Natural killer cell (primary cell): ENCODE data around the gene PDE8B. TPM values are rescaled to one million over a fixed set of nuclear protein-coding genes. Genes with fewer than 3 reads are reported as not detected.

Experiments used
- ATAC-seq, 3 donors: fragments of 150-1000 bp in 2 of 3; fragments of 200-7000 bp in 1 of 3; cut with Tn5 transposase; 1 replicate in 1 of 3; 2 replicates in 2 of 3; pipeline ENCODE4 v1.10.0; 2021; ENCODE audit warnings: mild to moderate bottlenecking in 2 of 3, moderate library complexity in 2 of 3
- DNase-seq, 2 donors: peaks; one replicate each; pipeline versions ENCODE4 v3.0.0 to v3.0.0-alpha.2; 2013 to 2021; ENCODE audit warnings: mixed read lengths in 1 of 2
- H3K27ac ChIP-seq: one replicate; pipeline ENCODE4 v1.5.1; 2013; ENCODE audit warnings: mild to moderate bottlenecking, low read length
- H3K27me3 ChIP-seq: one replicate; pipeline ENCODE4 v1.6.1; 2013; ENCODE audit warnings: low read length; ENCODE audit not compliant: control insufficient read depth, insufficient read depth
- H3K36me3 ChIP-seq: one replicate; pipeline ENCODE4 v1.6.1; 2013; ENCODE audit warnings: low read length; ENCODE audit not compliant: control insufficient read depth, insufficient read depth
- H3K4me1 ChIP-seq: one replicate; pipeline ENCODE4 v1.6.1; 2013; ENCODE audit warnings: low read length; ENCODE audit not compliant: control insufficient read depth, insufficient read depth
- H3K4me3 ChIP-seq: one replicate; pipeline ENCODE4 v1.5.1; 2013; ENCODE audit warnings: low read length
- H3K9me3 ChIP-seq: one replicate; pipeline ENCODE4 v1.6.1; 2013; ENCODE audit warnings: low read length; ENCODE audit not compliant: control insufficient read depth, insufficient read depth
- H3K27ac Mint-ChIP-seq, 2 donors: one replicate each; pipeline ENCODE4 v1.8.0; 2022; ENCODE audit warnings: mild to moderate bottlenecking in 2 of 2, mixed read lengths in 2 of 2, moderate library complexity in 1 of 2
- H3K27me3 Mint-ChIP-seq, 2 donors: one replicate each; pipeline ENCODE4 v1.8.0; 2022; ENCODE audit warnings: low read depth in 2 of 2, mixed read lengths in 2 of 2
- H3K36me3 Mint-ChIP-seq: one replicate; pipeline ENCODE4 v1.8.0; 2022; ENCODE audit warnings: mixed read lengths
- H3K4me1 Mint-ChIP-seq, 2 donors: one replicate each; pipeline ENCODE4 v1.8.0; 2022; ENCODE audit warnings: mixed read lengths in 2 of 2
- H3K4me3 Mint-ChIP-seq: one replicate; pipeline ENCODE4 v1.8.0; 2022; ENCODE audit warnings: mild to moderate bottlenecking, moderate library complexity, mixed read lengths
- H3K9me3 Mint-ChIP-seq, 2 donors: one replicate each; pipeline ENCODE4 v1.8.0; 2022; ENCODE audit warnings: mixed read lengths in 2 of 2
- CTCF ChIP-seq: fragments of 200-600 bp; IDR thresholded peaks from one replicate; pipeline ENCODE4 v1.8.0; 2022; ENCODE audit warnings: antibody characterized with exemption
- WGBS: methylation state at CpG from one replicate; pipeline ENCODE4 v1.1.7; 2013; ENCODE audit warnings: missing lambda C conversion rate; ENCODE audit not compliant: insufficient coverage; 5-methylcytosine and 5-hydroxymethylcytosine counted together
- intact Hi-C: fragments of 100-400 bp; cut with micrococcal nuclease; formaldehyde crosslinking; loops from one replicate; pipeline ENCODE4 v1.14.2; 2022
- total RNA-seq, 4 donors: library from RNA; stranded (reverse); fragments of 120-200 nt in 1 of 4; gene quantifications; one replicate each; pipeline versions ENCODE4 v1.2.3 to v1.2.4, GENCODE V29; 2013 to 2022

The PDE8B gene
- total RNA-seq, 3 donors from 2014 or later (not counting 1 experiment from before 2014, with no cell fraction given) = 0.23 to 0.82 TPM; not detected in 1

GRCh38 chr5:77301447-77301883 lies 91.0 kb downstream of the PDE8B start:
- Mint-ChIP-seq H3K36me3 (no peaks in the 10 kb centered on the region), H3K4me3 (no peak overlapping the region), H3K9me3 (no peaks in the 10 kb centered on the region), H3K27ac (no peak overlapping the region), H3K4me1 (no peaks in the 10 kb centered on the region), H3K27me3 (peaks cover 6 to 34% of the 10 kb centered on the region in 2 donors)
- H3K9me3 ChIP-seq = no peaks in the 10 kb centered on the region
- no peak overlapping the region for H3K27ac ChIP-seq
- H3K4me3 ChIP-seq = no peak overlapping the region
- no peaks in the 10 kb centered on the region for H3K27me3 ChIP-seq
- no peaks in the 10 kb centered on the region for H3K36me3 ChIP-seq
- intact Hi-C loops = no loop called here
- no peak for TF ChIP-seq CTCF
- 89% methylated on average over 4 of the region's 4 CpGs for WGBS
- H3K4me1 ChIP-seq = no peaks in the 10 kb centered on the region
- DNase-seq (no peak), ATAC-seq (no peak)

- Mint-ChIP-seq H3K9me3 (no peaks in the 10 kb centered on the region), H3K4me3 (no peak overlapping the region), H3K36me3 (no peaks in the 10 kb centered on the region), H3K4me1 (no peaks in the 10 kb centered on the region), H3K27ac (no peak overlapping the region), H3K27me3 (peaks cover 9 to 42% of the 10 kb centered on the region in 2 donors)
- TF ChIP-seq CTCF = no peak
- Histone ChIP-seq H3K4me3 (no peak overlapping the region), H3K9me3 (no peaks in the 10 kb centered on the region), H3K27ac (no peak overlapping the region), H3K36me3 (no peaks in the 10 kb centered on the region), H3K4me1 (no peaks in the 10 kb centered on the region), H3K27me3 (no peaks in the 10 kb centered on the region)
- intact Hi-C loops = no loop called here
- ATAC-seq (no peak), DNase-seq (no peak)
- WGBS = 85% methylated on average over 5 of the region's 5 CpGs
These were observed 91.8 kb downstream of the PDE8B start for GRCh38 chr5:77302247-77302646.

GRCh38 chr5:77302653-77303052 lies 92.2 kb downstream of the PDE8B start:
- no peak for TF ChIP-seq CTCF
- intact Hi-C loops = no loop called here
- WGBS = 89% methylated on average over 3 of the region's 3 CpGs
- H3K9me3 Mint-ChIP-seq = no peaks in the 10 kb centered on the region
- DNase-seq (no peak), ATAC-seq (no peak)
- Histone ChIP-seq H3K27me3 (no peaks in the 10 kb centered on the region), H3K4me3 (no peak overlapping the region), H3K9me3 (no peaks in the 10 kb centered on the region), H3K27ac (no peak overlapping the region), H3K36me3 (no peaks in the 10 kb centered on the region), H3K4me1 (no peaks in the 10 kb centered on the region)
- H3K4me3 Mint-ChIP-seq = no peak overlapping the region
- H3K36me3 Mint-ChIP-seq = no peaks in the 10 kb centered on the region
- peaks cover 7 to 42% of the 10 kb centered on the region in 2 donors for H3K27me3 Mint-ChIP-seq
- no peak overlapping the region for H3K27ac Mint-ChIP-seq
- H3K4me1 Mint-ChIP-seq = no peaks in the 10 kb centered on the region

GRCh38 chr5:77304388-77304787 lies 93.9 kb downstream of the PDE8B start:
- Mint-ChIP-seq H3K27me3 (peaks cover 7 to 40% of the 10 kb centered on the region in 2 donors), H3K27ac (no peak overlapping the region), H3K9me3 (no peaks in the 10 kb centered on the region), H3K36me3 (no peaks in the 10 kb centered on the region), H3K4me3 (no peak overlapping the region), H3K4me1 (no peaks in the 10 kb centered on the region)
- Histone ChIP-seq H3K4me1 (no peaks in the 10 kb centered on the region), H3K27me3 (no peaks in the 10 kb centered on the region), H3K36me3 (no peaks in the 10 kb centered on the region), H3K9me3 (no peaks in the 10 kb centered on the region), H3K27ac (no peak overlapping the region), H3K4me3 (no peak overlapping the region)
- intact Hi-C loops = no loop called here
- ATAC-seq (no peak), DNase-seq (no peak)
- WGBS = no CpG with 5 or more reads among the region's 1 CpG
- no peak for TF ChIP-seq CTCF
